ENCODE data around the gene PADI2.

PADI2 gene

GRCh38 chr1:17125756-17126237 is 6.5 kb upstream of the PADI2 start:
- no peaks in the 10 kb centered on the region for H3K79me2 ChIP-seq (ENCODE audit: control insufficient read depth, insufficient read depth, low read length)
- no peak overlapping the region for H3K4me3 ChIP-seq (ENCODE audit: low read length)
- no peak overlapping the region for H2BK120ac ChIP-seq (ENCODE audit: low read depth, low read length)
- H2BK15ac ChIP-seq (replicated peaks; ENCODE audit: low read depth) = no peak overlapping the region
- DNase-seq = peak; percentile 85
- H2AK5ac ChIP-seq (ENCODE audit: low read length) = no peak overlapping the region
- no peaks in the 10 kb centered on the region for H3K36me3 ChIP-seq (ENCODE audit: control insufficient read depth, insufficient read depth, low read length)
- no peak overlapping the region for H3K9ac ChIP-seq (ENCODE audit: low read length)
- no peak overlapping the region for H4K8ac ChIP-seq (ENCODE audit: low read depth, low read length)
- no peak overlapping the region for H2BK5ac ChIP-seq (ENCODE audit: low read length)
- no peaks in the 10 kb centered on the region for H3K27me3 ChIP-seq (ENCODE audit: insufficient read depth, low read length, poor library complexity)
- H3K27ac ChIP-seq (ENCODE audit: low read depth, low read length) = no peak overlapping the region
- H3K79me1 ChIP-seq (ENCODE audit: low read length) = no peaks in the 10 kb centered on the region
- no peak overlapping the region for H3K4me2 ChIP-seq (ENCODE audit: low read length)
- H3K4ac ChIP-seq (ENCODE audit: low read depth, low read length) = no peak overlapping the region
- peak overlapping the region; percentile 40 for H3K56ac ChIP-seq (ENCODE audit: low read length)
- H3K23ac ChIP-seq (ENCODE audit: low read length) = no peak overlapping the region
- H3K4me1 ChIP-seq (ENCODE audit: control insufficient read depth, low read depth, low read length) = no peaks in the 10 kb centered on the region
- WGBS (ENCODE audit: extremely low coverage, insufficient coverage, low lambda C conversion rate) = no CpG with 5 or more reads among the region's 16 CpGs
- no peak overlapping the region for H4K5ac ChIP-seq (ENCODE audit: low read length)
- no peak overlapping the region for H3K18ac ChIP-seq (ENCODE audit: low read length)

- Histone ChIP-seq H3K4me1 (ENCODE audit: control insufficient read depth, low read depth, low read length) (peaks cover 3% of the 10 kb centered on the region), H3K18ac (ENCODE audit: low read length) (no peak overlapping the region), H3K4me2 (ENCODE audit: low read length) (no peak overlapping the region), H3K9ac (ENCODE audit: low read length) (no peak overlapping the region), H3K79me2 (ENCODE audit: control insufficient read depth, insufficient read depth, low read length) (no peaks in the 10 kb centered on the region), H2BK5ac (ENCODE audit: low read length) (no peak overlapping the region), H3K27me3 (ENCODE audit: insufficient read depth, low read length, poor library complexity) (peaks cover 2% of the 10 kb centered on the region), H4K5ac (ENCODE audit: low read length) (no peak overlapping the region), H3K23ac (ENCODE audit: low read length) (no peak overlapping the region), H4K8ac (ENCODE audit: low read depth, low read length) (no peak overlapping the region), H3K27ac (ENCODE audit: low read depth, low read length) (no peak overlapping the region), H2AK5ac (ENCODE audit: low read length) (no peak overlapping the region), H3K4ac (ENCODE audit: low read depth, low read length) (no peak overlapping the region), H2BK15ac (replicated peaks; ENCODE audit: low read depth) (no peak overlapping the region), H3K4me3 (ENCODE audit: low read length) (no peak overlapping the region), H3K56ac (ENCODE audit: low read length) (no peak overlapping the region), H3K79me1 (ENCODE audit: low read length) (no peaks in the 10 kb centered on the region), H3K36me3 (ENCODE audit: control insufficient read depth, insufficient read depth, low read length) (no peaks in the 10 kb centered on the region), H2BK120ac (ENCODE audit: low read depth, low read length) (no peak overlapping the region)
- no CpG with 5 or more reads among the region's 14 CpGs for WGBS (ENCODE audit: extremely low coverage, insufficient coverage, low lambda C conversion rate)
- DNase-seq = no peak
Measured at GRCh38 chr1:17123196-17124045, 4.2 kb upstream of the PADI2 start.

- Histone ChIP-seq H3K27me3 (ENCODE audit: insufficient read depth, low read length, poor library complexity) (peaks cover 2% of the 10 kb centered on the region), H3K9ac (ENCODE audit: low read length) (no peak overlapping the region), H3K56ac (ENCODE audit: low read length) (no peak overlapping the region), H3K4me1 (ENCODE audit: control insufficient read depth, low read depth, low read length) (peaks cover 3% of the 10 kb centered on the region), H3K79me2 (ENCODE audit: control insufficient read depth, insufficient read depth, low read length) (no peaks in the 10 kb centered on the region), H2BK5ac (ENCODE audit: low read length) (no peak overlapping the region), H2BK120ac (ENCODE audit: low read depth, low read length) (no peak overlapping the region), H3K4me2 (ENCODE audit: low read length) (no peak overlapping the region), H3K36me3 (ENCODE audit: control insufficient read depth, insufficient read depth, low read length) (no peaks in the 10 kb centered on the region), H2BK15ac (replicated peaks; ENCODE audit: low read depth) (no peak overlapping the region), H4K8ac (ENCODE audit: low read depth, low read length) (no peak overlapping the region), H4K5ac (ENCODE audit: low read length) (no peak overlapping the region), H3K23ac (ENCODE audit: low read length) (no peak overlapping the region), H3K27ac (ENCODE audit: low read depth, low read length) (no peak overlapping the region), H3K79me1 (ENCODE audit: low read length) (no peaks in the 10 kb centered on the region), H3K4ac (ENCODE audit: low read depth, low read length) (no peak overlapping the region), H3K4me3 (ENCODE audit: low read length) (no peak overlapping the region), H3K18ac (ENCODE audit: low read length) (no peak overlapping the region), H2AK5ac (ENCODE audit: low read length) (no peak overlapping the region)
- DNase-seq = no peak
- WGBS (ENCODE audit: extremely low coverage, insufficient coverage, low lambda C conversion rate) = no CpG with 5 or more reads among the region's 9 CpGs
Measured at GRCh38 chr1:17122521-17123164, 3.4 kb upstream of the PADI2 start.

GRCh38 chr1:17121881-17122280 is 2.6 kb upstream of the PADI2 start:
- H2BK120ac ChIP-seq (ENCODE audit: low read depth, low read length) = no peak overlapping the region
- no peak overlapping the region for H2BK15ac ChIP-seq (replicated peaks; ENCODE audit: low read depth)
- WGBS (ENCODE audit: extremely low coverage, insufficient coverage, low lambda C conversion rate) = no CpG with 5 or more reads among the region's 8 CpGs
- H3K23ac ChIP-seq (ENCODE audit: low read length) = no peak overlapping the region
- no peak overlapping the region for H3K56ac ChIP-seq (ENCODE audit: low read length)
- no peak overlapping the region for H3K4me2 ChIP-seq (ENCODE audit: low read length)
- H3K4me3 ChIP-seq (ENCODE audit: low read length) = no peak overlapping the region
- no peak for DNase-seq
- H3K18ac ChIP-seq (ENCODE audit: low read length) = no peak overlapping the region
- no peaks in the 10 kb centered on the region for H3K79me1 ChIP-seq (ENCODE audit: low read length)
- no peak overlapping the region for H4K5ac ChIP-seq (ENCODE audit: low read length)
- peaks cover 2% of the 10 kb centered on the region for H3K27me3 ChIP-seq (ENCODE audit: insufficient read depth, low read length, poor library complexity)
- no peak overlapping the region for H4K8ac ChIP-seq (ENCODE audit: low read depth, low read length)
- H3K4me1 ChIP-seq (ENCODE audit: control insufficient read depth, low read depth, low read length) = peaks cover 3% of the 10 kb centered on the region
- H3K79me2 ChIP-seq (ENCODE audit: control insufficient read depth, insufficient read depth, low read length) = no peaks in the 10 kb centered on the region
- H2AK5ac ChIP-seq (ENCODE audit: low read length) = no peak overlapping the region
- no peak overlapping the region for H2BK5ac ChIP-seq (ENCODE audit: low read length)
- H3K27ac ChIP-seq (ENCODE audit: low read depth, low read length) = no peak overlapping the region
- H3K36me3 ChIP-seq (ENCODE audit: control insufficient read depth, insufficient read depth, low read length) = no peaks in the 10 kb centered on the region
- no peak overlapping the region for H3K4ac ChIP-seq (ENCODE audit: low read depth, low read length)
- H3K9ac ChIP-seq (ENCODE audit: low read length) = no peak overlapping the region

- H3K27me3 ChIP-seq (ENCODE audit: insufficient read depth, low read length, poor library complexity) = peaks cover 2% of the 10 kb centered on the region
- no peaks in the 10 kb centered on the region for H3K79me1 ChIP-seq (ENCODE audit: low read length)
- no peak overlapping the region for H2AK5ac ChIP-seq (ENCODE audit: low read length)
- H3K23ac ChIP-seq (ENCODE audit: low read length) = no peak overlapping the region
- H2BK120ac ChIP-seq (ENCODE audit: low read depth, low read length) = no peak overlapping the region
- no peak overlapping the region for H3K56ac ChIP-seq (ENCODE audit: low read length)
- H3K27ac ChIP-seq (ENCODE audit: low read depth, low read length) = no peak overlapping the region
- no peak overlapping the region for H3K9ac ChIP-seq (ENCODE audit: low read length)
- no CpG with 5 or more reads among the region's 23 CpGs for WGBS (ENCODE audit: extremely low coverage, insufficient coverage, low lambda C conversion rate)
- no peak overlapping the region for H3K18ac ChIP-seq (ENCODE audit: low read length)
- H3K79me2 ChIP-seq (ENCODE audit: control insufficient read depth, insufficient read depth, low read length) = no peaks in the 10 kb centered on the region
- H4K5ac ChIP-seq (ENCODE audit: low read length) = no peak overlapping the region
- DNase-seq = no peak
- no peak overlapping the region for H3K4me2 ChIP-seq (ENCODE audit: low read length)
- H3K4me1 ChIP-seq (ENCODE audit: control insufficient read depth, low read depth, low read length) = peaks cover 3% of the 10 kb centered on the region
- H3K4me3 ChIP-seq (ENCODE audit: low read length) = no peak overlapping the region
- H4K8ac ChIP-seq (ENCODE audit: low read depth, low read length) = no peak overlapping the region
- no peak overlapping the region for H2BK5ac ChIP-seq (ENCODE audit: low read length)
- H2BK15ac ChIP-seq (replicated peaks; ENCODE audit: low read depth) = no peak overlapping the region
- no peak overlapping the region for H3K4ac ChIP-seq (ENCODE audit: low read depth, low read length)
- H3K36me3 ChIP-seq (ENCODE audit: control insufficient read depth, insufficient read depth, low read length) = no peaks in the 10 kb centered on the region
Measured at GRCh38 chr1:17120962-17121837, 1.9 kb upstream of the PADI2 start.

Data from mesendoderm (in vitro differentiated cells).